GM18519 (cell line): ENCODE data around the gene FAM163B.

Experiments used
- ATAC-seq: cut with Tn5 transposase; IDR thresholded peaks from one replicate; pipeline ENCODE4 v1.9.1; 2021; ENCODE audit warnings: mild to moderate bottlenecking, moderate library complexity; ENCODE audit not compliant: unreplicated experiment, low FRiP score

FAM163B gene

GRCh38 chr9:133618726-133619125 is 9.5 kb upstream of the FAM163B start:
- no peak for ATAC-seq

- ATAC-seq = no peak
Observed at GRCh38 chr9:133616643-133617405, 7.6 kb upstream of the FAM163B start.

- no peak for ATAC-seq
Observed at GRCh38 chr9:133615606-133616188, 6.5 kb upstream of the FAM163B start.

GRCh38 chr9:133615186-133615585 is 6.0 kb upstream of the FAM163B start:
- no peak for ATAC-seq

GRCh38 chr9:133614678-133615077 is 5.5 kb upstream of the FAM163B start:
- no peak for ATAC-seq

GRCh38 chr9:133614056-133614455 is 4.9 kb upstream of the FAM163B start:
- ATAC-seq = no peak

GRCh38 chr9:133613432-133613831 is 4.2 kb upstream of the FAM163B start:
- no peak for ATAC-seq

GRCh38 chr9:133612816-133613215 is 3.6 kb upstream of the FAM163B start:
- no peak for ATAC-seq

- no peak for ATAC-seq
Observed at GRCh38 chr9:133612051-133612450, 2.9 kb upstream of the FAM163B start.

GRCh38 chr9:133610845-133611244 is 1.7 kb upstream of the FAM163B start:
- no peak for ATAC-seq

GRCh38 chr9:133608889-133609288 is 300 bp downstream of the FAM163B start:
- no peak for ATAC-seq

- ATAC-seq = no peak
Observed at GRCh38 chr9:133608382-133608781, 807 bp downstream of the FAM163B start.

GRCh38 chr9:133607976-133608375 is 1.2 kb downstream of the FAM163B start:
- ATAC-seq = no peak

- ATAC-seq = no peak
Observed at GRCh38 chr9:133607381-133607780, 1.8 kb downstream of the FAM163B start.

- ATAC-seq = no peak
Observed at GRCh38 chr9:133606708-133607025, 2.5 kb downstream of the FAM163B start.

- ATAC-seq = no peak
Observed at GRCh38 chr9:133605856-133606707, 3.1 kb downstream of the FAM163B start.

GRCh38 chr9:133605446-133605845 is 3.7 kb downstream of the FAM163B start:
- no peak for ATAC-seq

GRCh38 chr9:133604856-133605255 is 4.3 kb downstream of the FAM163B start:
- ATAC-seq = no peak

GRCh38 chr9:133604214-133604613 is 5.0 kb downstream of the FAM163B start:
- no peak for ATAC-seq

GRCh38 chr9:133603135-133603927 is 5.9 kb downstream of the FAM163B start:
- ATAC-seq = no peak

- ATAC-seq = no peak
Observed at GRCh38 chr9:133602277-133602676, 6.9 kb downstream of the FAM163B start.
